IPS DF 4.7 (cell line): ENCODE data around the gene FES.
"Not testable (repeated sequence)": the region's sequence is repeated elsewhere in the genome, so short reads cannot be mapped to it uniquely, and the experiment has no call there.

ENCODE experiments used
- DNase-seq: peaks from one replicate; pipeline ENCODE4 v3.0.0-alpha.2; 2013; ENCODE audit warnings: low spot score; ENCODE audit errors: extremely low read depth

The FES gene

GRCh38 chr15:90907838-90908507 lies 23.7 kb downstream of the FES start:
- DNase-seq = no peak

- DNase-seq = not testable (repeated sequence)
Measured at GRCh38 chr15:90909449-90909848, 25.1 kb downstream of the FES start.

GRCh38 chr15:90909976-90910375 lies 25.7 kb downstream of the FES start:
- no peak for DNase-seq

GRCh38 chr15:90910441-90911301 lies 26.4 kb downstream of the FES start:
- no peak for DNase-seq

GRCh38 chr15:90911302-90911623 lies 27.0 kb downstream of the FES start:
- no peak for DNase-seq

- no peak for DNase-seq
Measured at GRCh38 chr15:90911906-90912769, 27.8 kb downstream of the FES start.

- DNase-seq = no peak
Measured at GRCh38 chr15:90912770-90913075, 28.4 kb downstream of the FES start.

- DNase-seq = no peak
Measured at GRCh38 chr15:90913398-90913944, 29.2 kb downstream of the FES start.

- DNase-seq = no peak
Measured at GRCh38 chr15:90914305-90915080, 30.2 kb downstream of the FES start.

- no peak for DNase-seq
Measured at GRCh38 chr15:90915216-90915807, 31.0 kb downstream of the FES start.

GRCh38 chr15:90915808-90916440 lies 31.6 kb downstream of the FES start:
- DNase-seq = no peak

- no peak for DNase-seq
Measured at GRCh38 chr15:90916461-90916860, 32.2 kb downstream of the FES start.

- DNase-seq = no peak
Measured at GRCh38 chr15:90917569-90917968, 33.3 kb downstream of the FES start.

GRCh38 chr15:90918034-90918788 lies 33.9 kb downstream of the FES start:
- DNase-seq = no peak

- no peak for DNase-seq
Measured at GRCh38 chr15:90918835-90919234, 34.5 kb downstream of the FES start.

GRCh38 chr15:90921887-90922286 lies 37.6 kb downstream of the FES start:
- DNase-seq = no peak

- DNase-seq = not testable (repeated sequence)
Measured at GRCh38 chr15:90922712-90923322, 38.5 kb downstream of the FES start.

GRCh38 chr15:90924375-90924774 lies 40.1 kb downstream of the FES start:
- no peak for DNase-seq

- DNase-seq = not testable (repeated sequence)
Measured at GRCh38 chr15:90926766-90927165, 42.5 kb downstream of the FES start.
